OCI-LY1 (cell line): ENCODE results near the gene MXD4.
"Not testable (repeated sequence)": the region's sequence is repeated elsewhere in the genome, so short reads cannot be mapped to it uniquely, and the experiment has no call there.

Experiments used
- H2AFZ ChIP-seq: fragments of 200-600 bp; sonication (generic), shearing (Covaris generic); 2 replicates; pipeline ENCODE4 v1.6.0; 2014; ENCODE audit warnings: antibody characterized with exemption, mild to moderate bottlenecking, low read length
- H3F3A ChIP-seq: fragments of 200-600 bp; sonication (generic), shearing (Covaris generic); 2 replicates; pipeline ENCODE4 v1.6.0; 2014; ENCODE audit warnings: mild to moderate bottlenecking, antibody characterized with exemption, low read length, moderate library complexity; ENCODE audit not compliant: insufficient read depth
- H3K27ac ChIP-seq: fragments of 200-600 bp; sonication (generic); 2 replicates; pipeline ENCODE4 v1.5.1; 2014; ENCODE audit warnings: low read length, mixed run types, mild to moderate bottlenecking, low read depth; ENCODE audit not compliant: poor library complexity, severe bottlenecking
- H3K27me3 ChIP-seq: fragments of 200-600 bp; sonication (generic); 2 replicates; pipeline ENCODE4 v1.6.0; 2014; ENCODE audit warnings: antibody characterized with exemption, mild to moderate bottlenecking, low read length, moderate library complexity; ENCODE audit not compliant: insufficient read depth
- H3K36me3 ChIP-seq: fragments of 200-600 bp; sonication (generic); 2 replicates; pipeline ENCODE4 v1.6.1; 2014; ENCODE audit warnings: mild to moderate bottlenecking, antibody characterized with exemption, low read length, moderate library complexity, mixed read lengths; ENCODE audit not compliant: insufficient read depth
- H3K4me1 ChIP-seq: fragments of 200-600 bp; sonication (generic); 2 replicates; pipeline ENCODE4 v1.5.1; 2014; ENCODE audit warnings: mild to moderate bottlenecking, low read length, moderate library complexity; ENCODE audit not compliant: insufficient read depth, severe bottlenecking
- H3K4me2 ChIP-seq: fragments of 200-600 bp; sonication (generic), shearing (Covaris generic); 2 replicates; pipeline ENCODE4 v1.6.1; 2014; ENCODE audit warnings: low read length
- H3K4me3 ChIP-seq: fragments of 200-600 bp; sonication (generic); 2 replicates; pipeline ENCODE4 v1.5.1; 2014; ENCODE audit warnings: low read length, low read depth, mild to moderate bottlenecking, mixed read lengths; ENCODE audit not compliant: poor library complexity, severe bottlenecking
- H3K79me2 ChIP-seq: fragments of 200-600 bp; shearing (Covaris generic); 2 replicates; pipeline ENCODE4 v1.6.1; 2016; ENCODE audit warnings: mixed run types, low read length, mixed read lengths; ENCODE audit not compliant: insufficient read depth
- H3K9ac ChIP-seq: fragments of 200-600 bp; sonication (generic), shearing (Covaris generic); 2 replicates; pipeline ENCODE4 v1.6.1; 2014; ENCODE audit warnings: mild to moderate bottlenecking, low read length, mixed read lengths
- H3K9me2 ChIP-seq: fragments of 200-600 bp; sonication (generic), shearing (Covaris generic); 2 replicates; pipeline ENCODE4 v1.6.1; 2014; ENCODE audit warnings: low read depth, mild to moderate bottlenecking, low read length, mixed read lengths
- H3K9me3 ChIP-seq: fragments of 200-600 bp; shearing (Covaris generic); 2 replicates; pipeline ENCODE4 v1.6.1; 2014; ENCODE audit warnings: low read length, mixed read lengths
- H4K20me1 ChIP-seq: fragments of 200-600 bp; sonication (generic), shearing (Covaris generic); 2 replicates; pipeline ENCODE4 v1.6.0; 2016; ENCODE audit warnings: mild to moderate bottlenecking, low read length; ENCODE audit not compliant: insufficient read depth
- CTCF ChIP-seq: fragments of 200-600 bp; sonication (generic), shearing (Covaris generic); IDR thresholded peaks from 2 replicates; pipeline ENCODE4 v1.5.1; 2017; ENCODE audit warnings: mild to moderate bottlenecking, antibody characterized with exemption, low read length, moderate library complexity, mixed read lengths
- EZH2 ChIP-seq: fragments of 200-600 bp; sonication (generic), shearing (Covaris generic); IDR thresholded peaks from 2 replicates; pipeline ENCODE4 v1.8.0; 2017; ENCODE audit warnings: borderline replicate concordance, mixed run types, mild to moderate bottlenecking, antibody characterized with exemption, low read length, moderate library complexity, mixed read lengths

The MXD4 gene

DNA sequence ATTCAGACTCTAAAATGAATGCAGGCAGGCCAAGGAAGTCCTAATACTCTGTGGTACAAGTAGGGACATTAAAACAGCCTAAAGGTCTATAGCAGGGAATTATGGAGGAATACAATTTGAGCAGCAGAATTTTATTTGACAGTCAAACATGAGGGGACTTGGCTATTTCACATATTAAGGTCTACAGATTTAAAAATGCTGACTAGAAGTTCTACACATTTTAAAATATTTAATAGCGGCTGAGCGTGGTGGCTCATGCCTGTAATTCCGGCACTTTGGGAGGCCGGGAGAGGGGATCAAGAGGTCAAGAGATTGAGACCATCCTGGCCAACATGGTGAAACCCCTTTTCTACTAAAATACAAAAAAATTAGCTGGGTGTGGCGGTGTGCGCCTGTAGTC lies 30.8 kb downstream of the MXD4 start:
- TF ChIP-seq EZH2 (no peak), CTCF (no peak)
- H3K27ac ChIP-seq = no peak overlapping the region
- no peak overlapping the region for H2AFZ ChIP-seq
- no peaks in the 10 kb centered on the region for H4K20me1 ChIP-seq
- H3K4me1 ChIP-seq = no peaks in the 10 kb centered on the region
- no peaks in the 10 kb centered on the region for H3F3A ChIP-seq
- no peaks in the 10 kb centered on the region for H3K79me2 ChIP-seq
- H3K4me2 ChIP-seq = no peak overlapping the region
- no peaks in the 10 kb centered on the region for H3K9me2 ChIP-seq
- no peaks in the 10 kb centered on the region for H3K9me3 ChIP-seq
- no peak overlapping the region for H3K4me3 ChIP-seq
- H3K9ac ChIP-seq = no peak overlapping the region
- no peaks in the 10 kb centered on the region for H3K27me3 ChIP-seq
- H3K36me3 ChIP-seq = peaks cover 14% of the 10 kb centered on the region; the same call in 1 of the 2 replicates

GRCh38 chr4:2226261-2226660 lies 35.6 kb downstream of the MXD4 start:
- Histone ChIP-seq H3F3A (no peaks in the 10 kb centered on the region), H3K4me2 (no peak overlapping the region), H4K20me1 (no peaks in the 10 kb centered on the region), H3K36me3 (no peaks in the 10 kb centered on the region), H2AFZ (no peak overlapping the region), H3K4me1 (no peaks in the 10 kb centered on the region), H3K27me3 (no peaks in the 10 kb centered on the region), H3K27ac (no peak overlapping the region), H3K9me2 (no peaks in the 10 kb centered on the region), H3K79me2 (no peaks in the 10 kb centered on the region), H3K9ac (no peak overlapping the region), H3K9me3 (no peaks in the 10 kb centered on the region), H3K4me3 (no peak overlapping the region)
- no peak for TF ChIP-seq EZH2
- TF ChIP-seq CTCF = no peak

GRCh38 chr4:2222838-2223237 lies 39.1 kb downstream of the MXD4 start:
- no peaks in the 10 kb centered on the region for H3K4me1 ChIP-seq
- H3K79me2 ChIP-seq = no peaks in the 10 kb centered on the region
- no peak overlapping the region for H3K4me3 ChIP-seq

GRCh38 chr4:2221378-2221777 lies 40.5 kb downstream of the MXD4 start:
- H3K9ac ChIP-seq, H3K9me3 ChIP-seq, H3K79me2 ChIP-seq, H3K4me1 ChIP-seq, H3K27me3 ChIP-seq, H4K20me1 ChIP-seq, H2AFZ ChIP-seq, H3K4me3 ChIP-seq, H3F3A ChIP-seq, H3K36me3 ChIP-seq, H3K4me2 ChIP-seq, H3K9me2 ChIP-seq, H3K27ac ChIP-seq: not testable (repeated sequence)

More at GRCh38 chr4:2222838-2223237, 39.1 kb downstream of the MXD4 start:
- Histone ChIP-seq H3K27me3 (no peaks in the 10 kb centered on the region), H2AFZ (no peak overlapping the region), H3K9me2 (no peaks in the 10 kb centered on the region), H3K27ac (no peak overlapping the region), H3K36me3 (no peaks in the 10 kb centered on the region), H3K9me3 (no peaks in the 10 kb centered on the region), H3F3A (no peaks in the 10 kb centered on the region), H3K4me2 (no peak overlapping the region), H4K20me1 (no peaks in the 10 kb centered on the region), H3K9ac (no peak overlapping the region)
- TF ChIP-seq CTCF (no peak), EZH2 (no peak)
